Measurements from ENCODE around the gene ROS1.

ROS1 gene

GRCh38 chr6:117441824-117442264 lies 16.1 kb upstream of the ROS1 start:
- Histone ChIP-seq H3K36me3 (ENCODE audit: control insufficient read depth, insufficient read depth, low read length) (no peaks in the 10 kb centered on the region), H3K9me3 (ENCODE audit: control insufficient read depth, insufficient read depth, low read depth, low read length) (no peaks in the 10 kb centered on the region), H3K27me3 (ENCODE audit: control insufficient read depth, insufficient read depth, low read length) (no peaks in the 10 kb centered on the region), H3K9ac (ENCODE audit: low read length) (no peak overlapping the region), H3K27ac (ENCODE audit: low read depth, low read length) (no peak overlapping the region), H3K4me3 (ENCODE audit: low read depth, low read length) (no peak overlapping the region), H3K4me1 (ENCODE audit: control insufficient read depth, insufficient read depth, low read length) (no peaks in the 10 kb centered on the region)

- Histone ChIP-seq H3K9ac (ENCODE audit: low read length) (no peak overlapping the region), H3K27me3 (ENCODE audit: control insufficient read depth, insufficient read depth, low read length) (no peaks in the 10 kb centered on the region), H3K27ac (ENCODE audit: low read depth, low read length) (no peak overlapping the region), H3K9me3 (ENCODE audit: control insufficient read depth, insufficient read depth, low read depth, low read length) (no peaks in the 10 kb centered on the region), H3K36me3 (ENCODE audit: control insufficient read depth, insufficient read depth, low read length) (no peaks in the 10 kb centered on the region), H3K4me1 (ENCODE audit: control insufficient read depth, insufficient read depth, low read length) (no peaks in the 10 kb centered on the region), H3K4me3 (ENCODE audit: low read depth, low read length) (no peak overlapping the region)
Observed at GRCh38 chr6:117440706-117441525, 15.2 kb upstream of the ROS1 start.

- Histone ChIP-seq H3K4me3 (ENCODE audit: low read depth, low read length) (no peak overlapping the region), H3K9ac (ENCODE audit: low read length) (no peak overlapping the region), H3K4me1 (ENCODE audit: control insufficient read depth, insufficient read depth, low read length) (no peaks in the 10 kb centered on the region), H3K27me3 (ENCODE audit: control insufficient read depth, insufficient read depth, low read length) (no peaks in the 10 kb centered on the region), H3K9me3 (ENCODE audit: control insufficient read depth, insufficient read depth, low read depth, low read length) (no peaks in the 10 kb centered on the region), H3K36me3 (ENCODE audit: control insufficient read depth, insufficient read depth, low read length) (no peaks in the 10 kb centered on the region), H3K27ac (ENCODE audit: low read depth, low read length) (no peak overlapping the region)
Observed at GRCh38 chr6:117432273-117432672, 6.5 kb upstream of the ROS1 start.

GRCh38 chr6:117423754-117424153 lies 2.0 kb downstream of the ROS1 start:
- Histone ChIP-seq H3K9ac (ENCODE audit: low read length) (no peak overlapping the region), H3K27me3 (ENCODE audit: control insufficient read depth, insufficient read depth, low read length) (no peaks in the 10 kb centered on the region), H3K4me3 (ENCODE audit: low read depth, low read length) (no peak overlapping the region), H3K36me3 (ENCODE audit: control insufficient read depth, insufficient read depth, low read length) (no peaks in the 10 kb centered on the region), H3K27ac (ENCODE audit: low read depth, low read length) (no peak overlapping the region), H3K9me3 (ENCODE audit: control insufficient read depth, insufficient read depth, low read depth, low read length) (no peaks in the 10 kb centered on the region), H3K4me1 (ENCODE audit: control insufficient read depth, insufficient read depth, low read length) (no peaks in the 10 kb centered on the region)

- H3K4me1 ChIP-seq (ENCODE audit: control insufficient read depth, insufficient read depth, low read length) = no peaks in the 10 kb centered on the region
- H3K9me3 ChIP-seq (ENCODE audit: control insufficient read depth, insufficient read depth, low read depth, low read length) = no peaks in the 10 kb centered on the region
- no peaks in the 10 kb centered on the region for H3K27me3 ChIP-seq (ENCODE audit: control insufficient read depth, insufficient read depth, low read length)
- H3K4me3 ChIP-seq (ENCODE audit: low read depth, low read length) = no peak overlapping the region
- no peaks in the 10 kb centered on the region for H3K36me3 ChIP-seq (ENCODE audit: control insufficient read depth, insufficient read depth, low read length)
- H3K27ac ChIP-seq (ENCODE audit: low read depth, low read length) = no peak overlapping the region
- no peak overlapping the region for H3K9ac ChIP-seq (ENCODE audit: low read length)
Observed at GRCh38 chr6:117418320-117418719, 7.4 kb downstream of the ROS1 start.

GRCh38 chr6:117417851-117418250 lies 7.9 kb downstream of the ROS1 start:
- Histone ChIP-seq H3K4me3 (ENCODE audit: low read depth, low read length) (no peak overlapping the region), H3K9me3 (ENCODE audit: control insufficient read depth, insufficient read depth, low read depth, low read length) (no peaks in the 10 kb centered on the region), H3K36me3 (ENCODE audit: control insufficient read depth, insufficient read depth, low read length) (no peaks in the 10 kb centered on the region), H3K27ac (ENCODE audit: low read depth, low read length) (no peak overlapping the region), H3K9ac (ENCODE audit: low read length) (no peak overlapping the region), H3K4me1 (ENCODE audit: control insufficient read depth, insufficient read depth, low read length) (no peaks in the 10 kb centered on the region), H3K27me3 (ENCODE audit: control insufficient read depth, insufficient read depth, low read length) (no peaks in the 10 kb centered on the region)

GRCh38 chr6:117414770-117415169 lies 11.0 kb downstream of the ROS1 start:
- Histone ChIP-seq H3K4me3 (ENCODE audit: low read depth, low read length) (no peak overlapping the region), H3K9me3 (ENCODE audit: control insufficient read depth, insufficient read depth, low read depth, low read length) (no peaks in the 10 kb centered on the region), H3K9ac (ENCODE audit: low read length) (no peak overlapping the region), H3K27me3 (ENCODE audit: control insufficient read depth, insufficient read depth, low read length) (no peaks in the 10 kb centered on the region), H3K4me1 (ENCODE audit: control insufficient read depth, insufficient read depth, low read length) (no peaks in the 10 kb centered on the region), H3K36me3 (ENCODE audit: control insufficient read depth, insufficient read depth, low read length) (no peaks in the 10 kb centered on the region), H3K27ac (ENCODE audit: low read depth, low read length) (no peak overlapping the region)

GRCh38 chr6:117411474-117411873 lies 14.3 kb downstream of the ROS1 start:
- Histone ChIP-seq H3K27ac (ENCODE audit: low read depth, low read length) (no peak overlapping the region), H3K9ac (ENCODE audit: low read length) (no peak overlapping the region), H3K36me3 (ENCODE audit: control insufficient read depth, insufficient read depth, low read length) (no peaks in the 10 kb centered on the region), H3K4me3 (ENCODE audit: low read depth, low read length) (no peak overlapping the region), H3K27me3 (ENCODE audit: control insufficient read depth, insufficient read depth, low read length) (no peaks in the 10 kb centered on the region), H3K4me1 (ENCODE audit: control insufficient read depth, insufficient read depth, low read length) (no peaks in the 10 kb centered on the region), H3K9me3 (ENCODE audit: control insufficient read depth, insufficient read depth, low read depth, low read length) (no peaks in the 10 kb centered on the region)

GRCh38 chr6:117409863-117410262 lies 15.9 kb downstream of the ROS1 start:
- Histone ChIP-seq H3K4me3 (ENCODE audit: low read depth, low read length) (no peak overlapping the region), H3K9ac (ENCODE audit: low read length) (no peak overlapping the region), H3K27me3 (ENCODE audit: control insufficient read depth, insufficient read depth, low read length) (no peaks in the 10 kb centered on the region), H3K4me1 (ENCODE audit: control insufficient read depth, insufficient read depth, low read length) (no peaks in the 10 kb centered on the region), H3K9me3 (ENCODE audit: control insufficient read depth, insufficient read depth, low read depth, low read length) (no peaks in the 10 kb centered on the region), H3K27ac (ENCODE audit: low read depth, low read length) (no peak overlapping the region), H3K36me3 (ENCODE audit: control insufficient read depth, insufficient read depth, low read length) (no peaks in the 10 kb centered on the region)

- Histone ChIP-seq H3K9me3 (ENCODE audit: control insufficient read depth, insufficient read depth, low read depth, low read length) (no peaks in the 10 kb centered on the region), H3K36me3 (ENCODE audit: control insufficient read depth, insufficient read depth, low read length) (no peaks in the 10 kb centered on the region), H3K4me1 (ENCODE audit: control insufficient read depth, insufficient read depth, low read length) (no peaks in the 10 kb centered on the region), H3K27ac (ENCODE audit: low read depth, low read length) (no peak overlapping the region), H3K9ac (ENCODE audit: low read length) (no peak overlapping the region), H3K4me3 (ENCODE audit: low read depth, low read length) (no peak overlapping the region), H3K27me3 (ENCODE audit: control insufficient read depth, insufficient read depth, low read length) (no peaks in the 10 kb centered on the region)
Observed at GRCh38 chr6:117409420-117409819, 16.3 kb downstream of the ROS1 start.

- H3K9ac ChIP-seq (ENCODE audit: low read length) = no peak overlapping the region
- H3K4me1 ChIP-seq (ENCODE audit: control insufficient read depth, insufficient read depth, low read length) = no peaks in the 10 kb centered on the region
- no peak overlapping the region for H3K4me3 ChIP-seq (ENCODE audit: low read depth, low read length)
- no peak overlapping the region for H3K27ac ChIP-seq (ENCODE audit: low read depth, low read length)
- H3K27me3 ChIP-seq (ENCODE audit: control insufficient read depth, insufficient read depth, low read length) = no peaks in the 10 kb centered on the region
- no peaks in the 10 kb centered on the region for H3K36me3 ChIP-seq (ENCODE audit: control insufficient read depth, insufficient read depth, low read length)
- H3K9me3 ChIP-seq (ENCODE audit: control insufficient read depth, insufficient read depth, low read depth, low read length) = no peaks in the 10 kb centered on the region
Observed at GRCh38 chr6:117404548-117404947, 21.2 kb downstream of the ROS1 start.

Data from HUES6 (cell line).